K562 (cell line): ENCODE measurements around the gene SRGAP3.

Source experiments
- CTCF ChIP-seq, 3 experiments: IDR thresholded peaks in 2 of 3; conservative IDR thresholded peaks in 1 of 3; 2 replicates each; pipeline ENCODE4 v1.5.1; 2011 to 2012; ENCODE audit warnings: low read length in 3 of 3, mild to moderate bottlenecking in 3 of 3, control low read depth in 2 of 3, improper control_type of control experiment in 1 of 3, inconsistent platforms in 1 of 3, low read depth in 1 of 3, mixed read lengths in 1 of 3, moderate library complexity in 1 of 3; ENCODE audit not compliant: insufficient read depth in 2 of 3
- HBP1 ChIP-seq: fragments of 450-650 bp; formaldehyde crosslinking; IDR thresholded peaks from 2 replicates; pipeline ENCODE4 v1.4.0; 2022; ENCODE audit warnings: missing genetic modification characterization
- KAT7 ChIP-seq: sonication (generic); formaldehyde crosslinking; IDR thresholded peaks from 2 replicates; pipeline ENCODE4 v1.8.0; 2022; ENCODE audit warnings: missing genetic modification reagents, mild to moderate bottlenecking, borderline replicate concordance
- PYGO2 ChIP-seq: fragments of 450-650 bp; IDR thresholded peaks from 2 replicates; pipeline ENCODE4 v1.6.1; 2016; ENCODE audit warnings: mild to moderate bottlenecking, missing genetic modification characterization, moderate library complexity, missing compliant biosample characterization
- TRIM28 ChIP-seq: fragments of 450-650 bp; IDR thresholded peaks from 2 replicates; pipeline ENCODE4 v1.6.1; 2017
- ZNF143 ChIP-seq: sonication (generic); formaldehyde crosslinking; IDR thresholded peaks from 2 replicates; pipeline ENCODE4 v1.9.0; 2022; ENCODE audit warnings: mild to moderate bottlenecking, missing genetic modification reagents

DNA sequence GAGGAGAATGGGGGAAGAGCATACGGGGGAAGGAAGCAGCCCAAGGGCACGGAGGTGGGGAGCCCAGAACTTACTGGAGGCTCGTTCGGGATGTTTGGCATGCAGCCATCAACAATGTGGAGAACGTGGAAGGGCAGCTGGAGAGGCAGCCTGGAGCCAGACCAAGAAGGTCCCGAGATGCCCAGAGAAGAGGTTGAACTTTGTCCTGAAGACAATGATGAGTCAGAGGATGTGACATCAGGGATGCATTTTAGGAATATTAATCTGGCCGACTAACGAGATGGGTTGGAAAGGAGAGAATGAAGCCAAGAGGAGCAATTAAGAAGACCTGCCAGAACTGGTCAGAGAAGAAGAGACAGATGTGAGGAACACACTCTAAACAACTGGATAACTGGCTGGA lies 98.2 kb downstream of the SRGAP3 start:
- TF ChIP-seq HBP1 (no peak), PYGO2 (tag) (no peak), ZNF143 (no peak), TRIM28 (no peak), CTCF (IDR thresholded peaks at IDR 0.05 in 2 of 3, conservative IDR thresholded peaks at IDR 0.05 in 1 of 3; ENCODE audit: insufficient read depth in 2 of 3, low read depth in 1 of 3, low read length in 3 of 3) (no peak), KAT7 (no peak)
